ENCODE measurements around the gene ZNF354C. TPM values are rescaled to one million over a fixed set of nuclear protein-coding genes. Genes with fewer than 3 reads are reported as not detected.

Gene ZNF354C
- total and polyA plus RNA-seq, 7 donors: 1.1 to 3.7 (median 2.4) TPM

- Histone ChIP-seq H3K4me3 (no peak overlapping the region), H3K4me1 (no peaks in the 10 kb centered on the region), H3K9me3 (no peaks in the 10 kb centered on the region), H3K27ac (no peak overlapping the region), H3K27me3 (ENCODE audit: insufficient read depth in 3 of 3, low read length in 2 of 3) (peaks cover 0 to 4% (median 0%) of the 10 kb centered on the region in 3 donors), H3K36me3 (ENCODE audit: insufficient read depth in 1 of 2, low read depth in 1 of 2) (no peaks in the 10 kb centered on the region)
- ATAC-seq: no peak
- intact Hi-C loops (cut with DNase I): no loop called here
- DNase-seq: no peak
- WGBS, 3 donors: 92 to 96% (median 95%) methylated on average over 35 of the region's 35 CpGs
- no peak for TF ChIP-seq CTCF (IDR thresholded peaks at IDR 0.05)
Observed at GRCh38 chr5:179120421-179120861, 60.3 kb downstream of the ZNF354C start.

GRCh38 chr5:179120951-179121666, 60.9 kb downstream of the ZNF354C start:
- TF ChIP-seq CTCF (IDR thresholded peaks at IDR 0.05): no peak
- H3K4me3 ChIP-seq: no peak overlapping the region
- peaks cover 0 to 4% (median 0%) of the 10 kb centered on the region in 3 donors for H3K27me3 ChIP-seq (ENCODE audit: insufficient read depth in 3 of 3, low read length in 2 of 3)
- H3K4me1 ChIP-seq: no peaks in the 10 kb centered on the region
- intact Hi-C loops (cut with DNase I): no loop called here
- H3K27ac ChIP-seq: no peak overlapping the region
- WGBS, 3 donors: 73 to 86% (median 77%) methylated on average over 65 to 75 of the region's 75 CpGs
- ATAC-seq (no peak), DNase-seq (no peak)
- no peaks in the 10 kb centered on the region for H3K36me3 ChIP-seq (ENCODE audit: insufficient read depth in 1 of 2, low read depth in 1 of 2)
- no peaks in the 10 kb centered on the region for H3K9me3 ChIP-seq

- Histone ChIP-seq H3K9me3 (no peaks in the 10 kb centered on the region), H3K4me3 (no peak overlapping the region), H3K27ac (no peak overlapping the region), H3K36me3 (ENCODE audit: insufficient read depth in 1 of 2, low read depth in 1 of 2) (no peaks in the 10 kb centered on the region), H3K27me3 (ENCODE audit: insufficient read depth in 3 of 3, low read length in 2 of 3) (peaks cover 0 to 4% (median 0%) of the 10 kb centered on the region in 3 donors), H3K4me1 (no peaks in the 10 kb centered on the region)
- intact Hi-C loops (cut with DNase I): no loop called here
- DNase-seq (no peak), ATAC-seq (no peak)
- no peak for TF ChIP-seq CTCF (IDR thresholded peaks at IDR 0.05)
- WGBS, 3 donors: 85 to 91% (median 90%) methylated on average over 21 to 25 of the region's 25 CpGs
Observed at GRCh38 chr5:179121667-179122111, 61.5 kb downstream of the ZNF354C start.

GRCh38 chr5:179122411-179123108, 62.4 kb downstream of the ZNF354C start:
- ATAC-seq (no peak), DNase-seq (no peak)
- Histone ChIP-seq H3K27ac (no peak overlapping the region), H3K9me3 (no peaks in the 10 kb centered on the region), H3K27me3 (ENCODE audit: insufficient read depth in 3 of 3, low read length in 2 of 3) (peaks cover 0 to 4% (median 0%) of the 10 kb centered on the region in 3 donors), H3K36me3 (ENCODE audit: insufficient read depth in 1 of 2, low read depth in 1 of 2) (no peaks in the 10 kb centered on the region), H3K4me3 (no peak overlapping the region), H3K4me1 (no peaks in the 10 kb centered on the region)
- 85 to 90% (median 88%) methylated on average over 18 to 19 of the region's 19 CpGs for WGBS, 3 donors
- intact Hi-C loops (cut with DNase I): no loop called here
- no peak for TF ChIP-seq CTCF (IDR thresholded peaks at IDR 0.05)

All from psoas muscle (tissue), 8 donors.